GM18520 (cell line): ENCODE data around the gene PLEKHA8.
"Not testable (repeated sequence)": the region's sequence is repeated elsewhere in the genome, so short reads cannot be mapped to it uniquely, and the experiment has no call there.

Source experiments
- ATAC-seq: cut with Tn5 transposase; IDR thresholded peaks from one replicate; pipeline ENCODE4 v1.9.1; 2021; ENCODE audit not compliant: unreplicated experiment

Gene PLEKHA8

GRCh38 chr7:30098599-30098998 is 70.4 kb downstream of the PLEKHA8 start:
- not testable (repeated sequence) for ATAC-seq

- no peak for ATAC-seq
These were observed 74.1 kb downstream of the PLEKHA8 start for GRCh38 chr7:30102281-30102680.

GRCh38 chr7:30104157-30104556 is 75.9 kb downstream of the PLEKHA8 start:
- ATAC-seq = no peak

- no peak for ATAC-seq
These were observed 84.0 kb downstream of the PLEKHA8 start for GRCh38 chr7:30112103-30112713.

GRCh38 chr7:30113144-30113543 is 84.9 kb downstream of the PLEKHA8 start:
- ATAC-seq = no peak

GRCh38 chr7:30114536-30115238 is 86.5 kb downstream of the PLEKHA8 start:
- ATAC-seq = no peak

- ATAC-seq = no peak
These were observed 87.6 kb downstream of the PLEKHA8 start for GRCh38 chr7:30115709-30116297.

- no peak for ATAC-seq
These were observed 88.6 kb downstream of the PLEKHA8 start for GRCh38 chr7:30116771-30117170.

GRCh38 chr7:30117896-30118295 is 89.7 kb downstream of the PLEKHA8 start:
- no peak for ATAC-seq

- no peak for ATAC-seq
These were observed 91.8 kb downstream of the PLEKHA8 start for GRCh38 chr7:30119890-30120577.

- ATAC-seq = no peak
These were observed 105.8 kb downstream of the PLEKHA8 start for GRCh38 chr7:30133736-30134610.

- ATAC-seq = peak; percentile 81
These were observed 106.5 kb downstream of the PLEKHA8 start, which contains the start of gene MTURN for GRCh38 chr7:30134611-30135300. Gene MTURN (plus strand): TSS chr7:30134986. CDS start chr7:30135137, 151 bp downstream.

- ATAC-seq = no peak
These were observed 107.3 kb downstream of the PLEKHA8 start for GRCh38 chr7:30135301-30136116.

- no peak for ATAC-seq
These were observed 108.0 kb downstream of the PLEKHA8 start for GRCh38 chr7:30136117-30136731.

- ATAC-seq = no peak
These were observed 108.7 kb downstream of the PLEKHA8 start for GRCh38 chr7:30136743-30137485.

- no peak for ATAC-seq
These were observed 111.7 kb downstream of the PLEKHA8 start for GRCh38 chr7:30139836-30140384.

- ATAC-seq = no peak
These were observed 112.2 kb downstream of the PLEKHA8 start for GRCh38 chr7:30140456-30140855.

GRCh38 chr7:30142710-30143109 is 114.5 kb downstream of the PLEKHA8 start:
- ATAC-seq = no peak
